Right lobe of liver (tissue), 6 donors: Measurements from ENCODE around the gene DRD1. TPM values are rescaled to one million over a fixed set of nuclear protein-coding genes. Genes with fewer than 3 reads are reported as not detected.

Experiments
- ATAC-seq, 4 donors: fragments of 200-7000 bp; cut with Tn5 transposase; one replicate each; pipeline ENCODE4 v1.9.1; 2020; ENCODE audit warnings: mild to moderate bottlenecking in 4 of 4, moderate library complexity in 4 of 4
- DNase-seq, 3 donors: peaks; one replicate each; pipeline ENCODE4 v3.0.0-alpha.2; 2020
- H3K27ac ChIP-seq, 3 donors: fragments of 200-600 bp; one replicate each; pipeline ENCODE4 v1.8.0; 2022
- H3K27me3 ChIP-seq, 2 donors: fragments of 200-600 bp; one replicate each; pipeline ENCODE4 v1.8.0; 2022
- H3K36me3 ChIP-seq, 4 donors: fragments of 200-600 bp; sonication (generic) in 1 of 4; one replicate each; pipeline versions ENCODE4 v1.5.1 to v1.8.0; 2017 to 2022; ENCODE audit warnings: control low read depth in 1 of 4
- H3K4me1 ChIP-seq, 4 donors: fragments of 200-600 bp; sonication (generic) in 1 of 4; one replicate each; pipeline versions ENCODE4 v1.5.1 to v1.8.0; 2017 to 2022; ENCODE audit warnings: control low read depth in 1 of 4
- H3K4me3 ChIP-seq, 3 donors: fragments of 200-600 bp; one replicate each; pipeline ENCODE4 v1.8.0; 2022
- H3K9me3 ChIP-seq, 4 donors: fragments of 200-600 bp; sonication (generic) in 1 of 4; one replicate each; pipeline versions ENCODE4 v1.5.1 to v1.8.0; 2017 to 2022; ENCODE audit warnings: control low read depth in 1 of 4
- CTCF ChIP-seq, 4 donors: fragments of 200-600 bp in 3 of 4; fragments of 450-650 bp in 1 of 4; IDR thresholded peaks; one replicate each; pipeline versions ENCODE4 v1.5.1 to v1.8.0; 2016 to 2022; ENCODE audit warnings: antibody characterized with exemption in 4 of 4, mild to moderate bottlenecking in 2 of 4
- POLR2A ChIP-seq: fragments of 450-650 bp; IDR thresholded peaks from one replicate; pipeline ENCODE4 v1.6.1; 2017; ENCODE audit warnings: antibody characterized with exemption, mild to moderate bottlenecking
- WGBS: methylation state at CpG from one replicate; pipeline ENCODE4 v1.1.6; 2018; ENCODE audit warnings: low coverage, low lambda C conversion rate; ENCODE audit not compliant: insufficient coverage; ENCODE audit errors: missing lambda C conversion rate; 5-methylcytosine and 5-hydroxymethylcytosine counted together
- intact Hi-C, 2 donors: fragments of 100-400 bp; cut with DNase I; formaldehyde crosslinking; loops; one replicate each; pipeline versions ENCODE4 v1.11.2 to v1.14.1; 2022
- total RNA-seq, 6 experiments: library from RNA; depleted of rRNA in 2 of 6; stranded (reverse); fragments of >200 nt in 2 of 6; fragmentation: NEBNext Ultra II Directional in 3 of 6; extraction: Animal tissue kit (Norgen Biotek cat#: 25700) in 3 of 6; gene quantifications; one replicate each; pipeline versions ENCODE4 v1.1.0 to v1.2.4, GENCODE V29; 2016 to 2023
- donor health status: DM: no; HTN: yes; CAD: no.
- donor health status: DM: no; HTN: no; CAD: no.
- donor health status: DM: no; HTN: no; CAD: no.
- donor health status: DM: no; HTN: yes; CAD: no.
- donor health status: DM: no; HTN: yes; CAD: no.

Gene DRD1
- total RNA-seq, 6 experiments from 2014 or later = 0.06 to 0.18 (median 0.15) TPM; not detected in 3

DNA sequence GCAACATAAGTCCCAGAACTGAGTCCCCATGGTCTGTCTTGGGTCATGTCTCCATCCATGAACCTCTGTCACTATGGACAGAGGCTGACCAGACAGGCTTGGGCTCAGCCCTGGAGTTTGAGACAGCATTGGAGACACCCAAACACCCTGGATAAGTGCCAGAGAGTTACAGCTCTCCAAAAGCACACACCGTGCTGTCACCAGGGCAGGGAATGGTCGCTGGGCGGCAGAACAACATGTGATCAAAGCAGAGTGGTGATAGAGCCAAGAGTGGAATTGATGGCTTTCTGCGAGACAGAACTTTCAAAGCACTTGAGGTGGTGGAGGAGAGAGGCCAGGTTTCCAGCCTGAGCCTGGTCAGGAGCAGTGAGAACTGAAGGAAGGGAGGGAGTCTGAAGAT is 50.1 kb downstream of the DRD1 start:
- Histone ChIP-seq H3K4me3 (no peak overlapping the region), H3K4me1 (no peaks in the 10 kb centered on the region), H3K27me3 (no peaks in the 10 kb centered on the region), H3K36me3 (no peaks in the 10 kb centered on the region), H3K27ac (no peak overlapping the region), H3K9me3 (no peaks in the 10 kb centered on the region)
- ATAC-seq (no peak), DNase-seq (no peak)
- 27% methylated on average over 3 of the region's 4 CpGs for WGBS
- intact Hi-C loops = no loop called here
- TF ChIP-seq CTCF (IDR thresholded peaks at IDR 0.05) (no peak), POLR2A (no peak)

DNA sequence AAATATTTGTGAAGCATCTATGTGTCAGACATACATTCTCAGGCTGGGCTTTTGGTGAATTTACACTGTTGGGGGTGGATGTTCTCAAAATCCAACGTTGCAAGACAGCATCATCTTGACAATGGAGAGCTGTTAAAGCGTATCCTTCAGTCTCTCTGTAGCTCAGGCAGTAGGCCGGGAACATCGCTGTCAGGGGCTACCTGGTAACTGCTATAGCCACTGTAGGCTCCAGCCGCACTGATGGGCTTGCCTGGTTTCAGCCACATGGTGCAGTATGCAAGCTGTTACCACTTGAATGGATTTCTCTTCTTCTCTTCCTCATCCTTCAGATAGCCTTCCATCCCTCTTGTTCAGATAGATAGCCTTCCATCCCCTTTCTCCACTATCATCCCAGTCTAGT is 51.7 kb downstream of the DRD1 start:
- Histone ChIP-seq H3K4me3 (no peak overlapping the region), H3K27me3 (no peaks in the 10 kb centered on the region), H3K27ac (no peak overlapping the region), H3K36me3 (no peaks in the 10 kb centered on the region), H3K9me3 (no peaks in the 10 kb centered on the region), H3K4me1 (no peaks in the 10 kb centered on the region)
- TF ChIP-seq POLR2A (no peak), CTCF (IDR thresholded peaks at IDR 0.05) (no peak)
- DNase-seq (no peak), ATAC-seq (no peak)
- intact Hi-C loops = no loop called here
- WGBS = 54% methylated on average over 2 of the region's 5 CpGs

DNA sequence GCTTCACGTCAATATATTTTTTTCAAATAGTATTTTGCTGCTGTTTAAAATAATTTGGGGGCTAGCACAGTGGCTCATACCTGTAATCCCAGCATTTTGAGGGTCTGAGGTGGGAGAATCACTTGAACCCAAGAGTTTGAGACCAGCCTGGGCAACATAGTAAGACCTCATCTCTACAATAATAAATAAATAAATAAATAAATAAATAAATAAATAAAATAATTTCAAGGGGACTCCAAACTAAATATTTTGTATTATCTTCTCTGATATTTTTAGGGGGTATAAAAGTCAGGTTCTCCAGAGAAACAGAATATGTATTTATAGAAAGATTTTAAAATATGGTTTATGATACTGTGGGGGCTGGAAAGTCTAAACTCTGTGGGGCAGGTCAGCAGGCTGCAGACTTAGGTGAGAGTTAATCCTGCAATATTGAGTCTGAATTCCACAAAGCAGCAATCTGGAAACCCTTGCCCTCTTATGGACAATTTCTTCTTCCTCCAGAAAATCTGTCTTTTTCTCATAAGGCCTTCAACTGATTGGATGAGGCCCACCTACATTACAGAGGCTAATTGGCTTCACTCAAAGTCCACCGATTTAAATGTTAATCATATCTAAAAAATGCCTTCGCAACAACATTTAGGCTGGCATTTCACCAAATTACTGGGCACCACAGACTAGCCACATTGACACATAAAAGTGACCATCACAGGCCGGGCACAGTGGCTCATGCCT is 53.5 kb downstream of the DRD1 start:
- intact Hi-C loops = no loop called here
- Histone ChIP-seq H3K27me3 (no peaks in the 10 kb centered on the region), H3K4me1 (no peaks in the 10 kb centered on the region), H3K9me3 (no peaks in the 10 kb centered on the region), H3K27ac (no peak overlapping the region), H3K4me3 (no peak overlapping the region), H3K36me3 (no peaks in the 10 kb centered on the region)
- 78% methylated on average over 3 of the region's 4 CpGs for WGBS
- no peak for TF ChIP-seq POLR2A
- no peak for TF ChIP-seq CTCF (IDR thresholded peaks at IDR 0.05)
- DNase-seq (no peak), ATAC-seq (no peak)

Other genes with a start within 250 kb of the DRD1 start
- gene SFXN1, start 34.4 kb upstream of the DRD1 start, total RNA-seq = 100 to 1,000 TPM in 2 of 6 experiments, 10 to 100 TPM in 4; 58.9 to 123 (median 89.1) TPM
- gene HRH2, start 213.9 kb upstream of the DRD1 start, total RNA-seq = 1 to 10 TPM in 2 of 6 experiments, under 1 TPM in 4; 0.29 to 2.5 (median 0.87) TPM